GM23248 (cell line): Measurements from ENCODE around the gene ATP6V1C2.

Experiments
- EZH2 ChIP-seq: fragments of 200-600 bp; sonication (generic); IDR thresholded peaks from 2 replicates; pipeline ENCODE4 v1.6.1; 2018; ENCODE audit warnings: antibody characterized with exemption, mild to moderate bottlenecking; ENCODE audit not compliant: insufficient read depth, poor library complexity, severe bottlenecking
- EZH2phosphoT487 ChIP-seq: fragments of 200-600 bp; sonication (generic); IDR thresholded peaks from 2 replicates; pipeline ENCODE4 v1.6.1; 2018; ENCODE audit warnings: antibody characterized with exemption, moderate library complexity, mild to moderate bottlenecking, low read depth; ENCODE audit not compliant: insufficient read depth

- no peak for TF ChIP-seq EZH2phosphoT487
- TF ChIP-seq EZH2 = no peak
Measured at GRCh38 chr2:10796703-10797102, 75.3 kb downstream of the ATP6V1C2 start.
